SU-DHL-6 (cell line): ENCODE results near the gene RBM43.
"Not testable (repeated sequence)": the region's sequence is repeated elsewhere in the genome, so short reads cannot be mapped to it uniquely, and the experiment has no call there.

ENCODE experiments used
- H2AFZ ChIP-seq: fragments of 200-600 bp; sonication (generic); 2 replicates; pipeline ENCODE4 v1.6.1; 2014; ENCODE audit warnings: low read depth, mild to moderate bottlenecking, moderate library complexity, mixed read lengths, antibody characterized with exemption, low read length; ENCODE audit not compliant: severe bottlenecking
- H3F3A ChIP-seq: fragments of 200-600 bp; shearing (Covaris generic); 2 replicates; pipeline ENCODE4 v1.6.0; 2016; ENCODE audit warnings: antibody characterized with exemption, mild to moderate bottlenecking; ENCODE audit not compliant: insufficient read depth
- H3K27ac ChIP-seq: fragments of 200-600 bp; sonication (generic); 2 replicates; pipeline ENCODE4 v1.5.1; 2016; ENCODE audit warnings: low read depth, mild to moderate bottlenecking, low read length, moderate library complexity, mixed read lengths
- H3K27me3 ChIP-seq: fragments of 200-600 bp; sonication (generic), shearing (Covaris generic); 2 replicates; pipeline ENCODE4 v1.6.0; 2014; ENCODE audit warnings: mild to moderate bottlenecking, low read length
- H3K36me3 ChIP-seq: fragments of 200-600 bp; sonication (generic); 2 replicates; pipeline ENCODE4 v1.6.1; 2014; ENCODE audit warnings: mild to moderate bottlenecking, low read length, mixed read lengths
- H3K4me2 ChIP-seq: fragments of 300-600, 200-600 bp; shearing (Covaris generic), sonication (generic); 2 replicates; pipeline ENCODE4 v1.6.0; 2014; ENCODE audit warnings: low read length, low read depth, mild to moderate bottlenecking; ENCODE audit not compliant: poor library complexity, severe bottlenecking
- H3K4me3 ChIP-seq: fragments of 200-600 bp; sonication (generic); 2 replicates; pipeline ENCODE4 v1.5.1; 2014; ENCODE audit warnings: antibody characterized with exemption, low read length, mild to moderate bottlenecking, mixed read lengths; ENCODE audit not compliant: insufficient read depth, poor library complexity, severe bottlenecking
- H3K79me2 ChIP-seq: fragments of 200-600 bp; sonication (generic); 2 replicates; pipeline ENCODE4 v1.6.1; 2014; ENCODE audit warnings: mild to moderate bottlenecking, low read length, moderate library complexity; ENCODE audit not compliant: insufficient read depth
- H3K9ac ChIP-seq: fragments of 200-600 bp; sonication (generic); 2 replicates; pipeline ENCODE4 v1.7.0; 2014; ENCODE audit warnings: mild to moderate bottlenecking, low read length
- H3K9me2 ChIP-seq: fragments of 200-600 bp; sonication (generic); replicated peaks from 2 replicates; pipeline ENCODE4 v1.6.1; 2014; ENCODE audit warnings: low read length; ENCODE audit not compliant: insufficient read depth
- H3K9me3 ChIP-seq: fragments of 200-600 bp; sonication (generic); 2 replicates; pipeline ENCODE4 v1.6.1; 2014; ENCODE audit warnings: low read length, mixed read lengths; ENCODE audit not compliant: insufficient read depth
- H4K20me1 ChIP-seq: fragments of 200-600 bp; sonication (generic); 2 replicates; pipeline ENCODE4 v1.6.1; 2014; ENCODE audit warnings: low read depth, mild to moderate bottlenecking, antibody characterized with exemption, low read length, moderate library complexity, mixed read lengths
- EZH2phosphoT487 ChIP-seq: fragments of 200-600 bp; sonication (generic), shearing (Covaris generic); conservative IDR thresholded peaks from 2 replicates; pipeline ENCODE4 v1.6.1; 2018; ENCODE audit warnings: mild to moderate bottlenecking, antibody characterized with exemption, low read length, moderate library complexity, mixed read lengths
- TF ChIP-seq, protein P1 (sequence below): fragments of 200-600 bp; sonication (generic); IDR thresholded peaks from one replicate; pipeline ENCODE4 v1.5.1; 2017; ENCODE audit warnings: antibody characterized with exemption, mild to moderate bottlenecking, low read length, moderate library complexity; ENCODE audit not compliant: insufficient read depth, poor library complexity, severe bottlenecking

Gene RBM43

DNA sequence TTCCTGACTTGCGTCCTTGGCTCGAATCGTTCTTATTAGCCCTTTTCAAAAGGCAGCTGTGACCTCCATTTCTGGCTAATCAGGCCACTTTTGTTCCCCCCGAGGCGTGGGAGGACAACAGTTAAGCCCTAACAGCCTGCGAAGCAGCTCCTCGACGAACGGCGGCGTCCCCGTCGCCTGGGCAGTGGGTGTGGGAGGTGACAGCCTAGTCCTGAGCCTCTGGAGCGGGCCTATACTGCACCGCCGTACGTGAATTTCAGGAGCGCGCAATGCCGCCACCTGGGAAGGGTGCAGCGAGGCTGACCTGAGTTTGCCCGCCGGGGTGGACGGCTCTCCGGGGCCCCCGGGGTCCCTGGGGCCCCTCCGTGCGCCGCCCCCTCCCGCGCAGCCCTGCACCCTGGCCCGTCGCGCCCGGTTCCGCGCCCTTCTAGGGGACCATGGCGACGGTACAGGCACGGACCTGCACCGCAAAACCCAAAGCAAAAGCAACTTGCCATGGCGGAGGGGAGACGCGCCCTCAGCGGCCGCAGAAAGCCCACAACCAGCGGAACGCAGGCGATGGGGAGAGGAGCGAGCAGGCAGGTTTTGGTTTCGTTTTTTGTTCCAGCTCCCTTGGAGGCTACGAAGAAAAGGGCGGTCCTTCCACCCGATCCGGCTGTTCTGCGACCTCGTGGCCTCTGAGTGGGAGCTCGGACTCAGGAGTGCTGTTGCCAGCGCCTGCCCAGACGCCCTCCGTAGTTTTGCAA lies at the start of gene RBM43:
Gene RBM43 (minus strand): TSS at position 633 of the 746 bp plus-strand sequence. CDS start 136 bp downstream, at position 497.
- no peak within 1 kb of the TSS for H3K27ac ChIP-seq
- H3K9me3 ChIP-seq: no peaks in the 10 kb centered on the region
- H3K27me3 ChIP-seq: no peaks in the 10 kb centered on the region
- no peaks in the 10 kb centered on the region for H3K9me2 ChIP-seq
- no peaks in the 10 kb centered on the region for H3F3A ChIP-seq
- no peaks in the 10 kb centered on the region for H3K79me2 ChIP-seq
- H3K4me2 ChIP-seq: peak within 1 kb of the TSS; percentile 60
- H2AFZ ChIP-seq: peak within 1 kb of the TSS; percentile 61
- TF ChIP-seq, protein P1, sequence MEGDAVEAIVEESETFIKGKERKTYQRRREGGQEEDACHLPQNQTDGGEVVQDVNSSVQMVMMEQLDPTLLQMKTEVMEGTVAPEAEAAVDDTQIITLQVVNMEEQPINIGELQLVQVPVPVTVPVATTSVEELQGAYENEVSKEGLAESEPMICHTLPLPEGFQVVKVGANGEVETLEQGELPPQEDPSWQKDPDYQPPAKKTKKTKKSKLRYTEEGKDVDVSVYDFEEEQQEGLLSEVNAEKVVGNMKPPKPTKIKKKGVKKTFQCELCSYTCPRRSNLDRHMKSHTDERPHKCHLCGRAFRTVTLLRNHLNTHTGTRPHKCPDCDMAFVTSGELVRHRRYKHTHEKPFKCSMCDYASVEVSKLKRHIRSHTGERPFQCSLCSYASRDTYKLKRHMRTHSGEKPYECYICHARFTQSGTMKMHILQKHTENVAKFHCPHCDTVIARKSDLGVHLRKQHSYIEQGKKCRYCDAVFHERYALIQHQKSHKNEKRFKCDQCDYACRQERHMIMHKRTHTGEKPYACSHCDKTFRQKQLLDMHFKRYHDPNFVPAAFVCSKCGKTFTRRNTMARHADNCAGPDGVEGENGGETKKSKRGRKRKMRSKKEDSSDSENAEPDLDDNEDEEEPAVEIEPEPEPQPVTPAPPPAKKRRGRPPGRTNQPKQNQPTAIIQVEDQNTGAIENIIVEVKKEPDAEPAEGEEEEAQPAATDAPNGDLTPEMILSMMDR: no peak
- no peak for TF ChIP-seq EZH2phosphoT487
- peak within 1 kb of the TSS; percentile 55 for H3K4me3 ChIP-seq
- H3K36me3 ChIP-seq: no peaks in the 10 kb centered on the region
- H3K9ac ChIP-seq: peak within 1 kb of the TSS; percentile 31
- H4K20me1 ChIP-seq: no peaks in the 10 kb centered on the region

DNA sequence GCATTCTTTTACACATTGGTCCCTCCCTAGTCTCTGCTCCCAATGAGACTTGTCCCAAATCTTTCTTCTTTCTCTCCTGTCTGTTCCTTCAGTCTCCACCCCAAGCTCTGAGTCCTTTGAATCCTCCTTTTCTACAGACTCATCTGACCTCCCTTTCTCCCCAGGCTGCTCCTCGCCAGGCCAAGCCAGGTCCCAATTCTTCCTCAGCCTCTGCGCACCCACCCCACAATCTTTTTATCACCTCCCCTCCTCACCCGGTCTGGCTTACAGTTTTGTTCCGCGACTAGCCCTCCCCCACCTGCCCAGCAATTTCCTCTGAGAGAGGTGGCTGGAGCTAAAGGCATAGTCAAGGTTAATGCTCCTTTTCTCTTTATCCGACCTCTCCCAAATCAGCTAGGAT lies 48.6 kb upstream of the RBM43 start:
- not testable (repeated sequence) for H3F3A ChIP-seq, H3K4me3 ChIP-seq, H3K79me2 ChIP-seq, H3K9me2 ChIP-seq, H3K27me3 ChIP-seq, H3K9ac ChIP-seq, H3K36me3 ChIP-seq, H3K27ac ChIP-seq, H3K4me2 ChIP-seq, H3K9me3 ChIP-seq, H2AFZ ChIP-seq, H4K20me1 ChIP-seq

DNA sequence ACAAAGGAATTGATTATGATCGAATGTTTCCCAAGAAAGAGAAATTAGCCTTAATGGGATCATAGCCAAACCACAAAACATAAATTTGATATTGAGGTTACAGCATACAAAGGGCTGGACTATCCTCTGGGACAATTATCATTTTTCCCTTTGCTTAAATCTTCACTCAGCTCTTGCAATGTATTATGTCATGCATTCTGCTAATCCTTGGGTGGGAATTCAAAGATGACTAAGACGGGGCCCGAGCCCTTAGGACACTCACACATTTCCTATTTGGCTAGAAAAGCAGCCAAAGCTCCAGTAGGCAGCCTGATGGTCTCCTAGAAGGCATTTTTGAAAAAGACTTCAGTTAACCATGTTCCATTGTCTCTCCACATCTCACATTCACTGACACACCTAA lies 45.0 kb upstream of the RBM43 start:
- Histone ChIP-seq H3K4me3 (no peak overlapping the region), H4K20me1 (no peaks in the 10 kb centered on the region), H3K27ac (no peak overlapping the region), H3K36me3 (no peaks in the 10 kb centered on the region), H2AFZ (no peak overlapping the region), H3K79me2 (no peaks in the 10 kb centered on the region), H3F3A (no peaks in the 10 kb centered on the region), H3K9me3 (no peaks in the 10 kb centered on the region), H3K9me2 (no peaks in the 10 kb centered on the region), H3K9ac (no peak overlapping the region), H3K4me2 (no peak overlapping the region), H3K27me3 (no peaks in the 10 kb centered on the region)
- TF ChIP-seq, protein P1: no peak
- TF ChIP-seq EZH2phosphoT487: no peak

DNA sequence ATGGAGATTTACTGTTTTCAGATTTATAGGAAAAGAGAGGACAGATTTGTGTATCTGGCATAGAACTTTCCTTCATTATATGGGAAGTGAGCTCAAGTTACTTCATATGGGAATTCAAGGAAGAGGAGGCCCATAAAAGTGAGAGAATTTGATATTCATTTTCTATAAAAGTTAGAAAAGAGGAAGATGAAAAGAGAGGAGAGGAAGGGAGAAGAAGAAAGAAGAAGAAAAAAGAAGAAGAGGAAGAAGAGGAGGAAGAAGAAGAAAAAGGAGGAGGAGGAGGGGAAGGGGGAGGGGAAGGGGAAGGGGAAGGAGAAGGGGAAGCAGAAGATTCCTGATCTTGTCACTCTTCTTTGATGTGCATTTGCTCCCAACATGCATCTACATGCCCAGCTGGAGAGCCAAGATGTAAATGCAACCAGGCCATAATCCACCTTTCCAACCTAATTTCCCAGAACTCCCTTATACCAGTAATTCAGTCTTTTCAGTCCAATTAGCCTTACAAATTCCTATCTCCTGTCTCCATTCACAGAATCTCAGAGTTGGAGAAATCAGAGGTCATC lies 43.5 kb upstream of the RBM43 start:
- Histone ChIP-seq H3K4me3 (no peak overlapping the region), H3K9me3 (no peaks in the 10 kb centered on the region), H3K27me3 (no peaks in the 10 kb centered on the region), H3K9ac (no peak overlapping the region), H3K9me2 (no peaks in the 10 kb centered on the region), H3K79me2 (no peaks in the 10 kb centered on the region), H3K27ac (no peak overlapping the region), H3F3A (no peaks in the 10 kb centered on the region), H2AFZ (no peak overlapping the region), H3K4me2 (no peak overlapping the region), H4K20me1 (no peaks in the 10 kb centered on the region), H3K36me3 (no peaks in the 10 kb centered on the region)
- no peak for TF ChIP-seq EZH2phosphoT487
- TF ChIP-seq, protein P1: no peak
